HEK293T (cell line): ENCODE data around the gene CCT3.

Experiments used
- CTCF ChIA-PET: fragments of 350-600 bp; formaldehyde crosslinking; extraction: SDS; loops from one replicate; lab custom pipeline; 2021; ENCODE audit warnings: antibody characterized with exemption, inconsistent platforms; lab: Yijun Ruan, JAX
- POLR2A ChIA-PET: fragments of 350-600 bp; formaldehyde crosslinking; extraction: SDS; loops from one replicate; lab custom pipeline; 2020; ENCODE audit warnings: antibody characterized with exemption, inconsistent platforms; lab: Yijun Ruan, JAX
- DNase-seq: peaks from one replicate; pipeline ENCODE4 v3.0.0; 2012; ENCODE audit warnings: mixed read lengths; ENCODE audit errors: extremely low spot score
- ARNT ChIP-seq: fragments of 450-650 bp; IDR thresholded peaks from 2 replicates; pipeline ENCODE4 v1.6.1; 2017; ENCODE audit warnings: mild to moderate bottlenecking
- BHLHE40 ChIP-seq: fragments of 450-650 bp; IDR thresholded peaks from 2 replicates; pipeline ENCODE4 v1.6.1; 2016; ENCODE audit warnings: mild to moderate bottlenecking, moderate library complexity, borderline replicate concordance
- CTBP1 ChIP-seq: fragments of 450-650 bp; IDR thresholded peaks from 2 replicates; pipeline ENCODE4 v1.6.1; 2016; ENCODE audit warnings: borderline replicate concordance
- ELF4 ChIP-seq: fragments of 450-650 bp; IDR thresholded peaks from 2 replicates; pipeline ENCODE4 v1.6.1; 2017; ENCODE audit warnings: antibody characterized with exemption
- FOXA1 ChIP-seq: fragments of 450-650 bp; IDR thresholded peaks from 2 replicates; pipeline ENCODE4 v1.6.1; 2016; ENCODE audit warnings: mild to moderate bottlenecking
- FOXK2 ChIP-seq: fragments of 450-650 bp; IDR thresholded peaks from 2 replicates; pipeline ENCODE4 v1.6.1; 2016; ENCODE audit warnings: mild to moderate bottlenecking
- FOXM1 ChIP-seq: fragments of 450-650 bp; IDR thresholded peaks from 2 replicates; pipeline ENCODE4 v1.6.1; 2017; ENCODE audit warnings: mild to moderate bottlenecking, borderline replicate concordance
- HDGF ChIP-seq: fragments of 450-650 bp; IDR thresholded peaks from 2 replicates; pipeline ENCODE4 v1.6.1; 2017; ENCODE audit warnings: antibody characterized with exemption, borderline replicate concordance
- L3MBTL2 ChIP-seq: fragments of 450-650 bp; conservative IDR thresholded peaks from 2 replicates; pipeline ENCODE4 v1.6.1; 2016; ENCODE audit warnings: mild to moderate bottlenecking
- LEF1 ChIP-seq: fragments of 450-650 bp; IDR thresholded peaks from 2 replicates; pipeline ENCODE4 v1.6.1; 2017; ENCODE audit warnings: mild to moderate bottlenecking, borderline replicate concordance
- NFRKB ChIP-seq: fragments of 450-650 bp; IDR thresholded peaks from 2 replicates; pipeline ENCODE4 v1.6.1; 2016; ENCODE audit warnings: mild to moderate bottlenecking, moderate library complexity
- PKNOX1 ChIP-seq: fragments of 450-650 bp; IDR thresholded peaks from 2 replicates; pipeline ENCODE4 v1.6.1; 2016
- SP1 ChIP-seq: fragments of 450-650 bp; IDR thresholded peaks from 2 replicates; pipeline ENCODE4 v1.6.1; 2017
- SUZ12 ChIP-seq: fragments of 450-650 bp; IDR thresholded peaks from 2 replicates; pipeline ENCODE4 v1.6.1; 2016; ENCODE audit warnings: mild to moderate bottlenecking
- TARDBP ChIP-seq: fragments of 450-650 bp; IDR thresholded peaks from 2 replicates; pipeline ENCODE4 v1.6.1; 2016
- ZNF384 ChIP-seq: fragments of 450-650 bp; IDR thresholded peaks from 2 replicates; pipeline ENCODE4 v1.6.1; 2016

CCT3 gene

GRCh38 chr1:156291226-156292061, 46.6 kb downstream of the CCT3 start:
- TF ChIP-seq PKNOX1 (no peak), LEF1 (no peak), L3MBTL2 (0 out of 2 replicates have a peak, but pooled peaks have one; percentile 20), CTBP1 (no peak)
- peak; percentile 81 for DNase-seq
- ChIA-PET POLR2A (interaction anchor here (1.0 to 2.2 kb wide), 2 partner anchors 9 to 11 kb away, joined by 3 to 16 read pairs; partner anchors contain the start of gene SMG5), CTCF (no interaction called here)

- ChIA-PET POLR2A (no interaction called here), CTCF (no interaction called here)
Measured at GRCh38 chr1:156289857-156290256, 48.2 kb downstream of the CCT3 start.

GRCh38 chr1:156286061-156286460, 52.0 kb downstream of the CCT3 start:
- POLR2A ChIA-PET = interaction anchor here (5.7 kb wide), 1 partner anchor 11 kb away, joined by 71 read pairs; the partner anchor contains the start of genes GLMP and VHLL
- CTCF ChIA-PET = no interaction called here
- no peak for DNase-seq
- no peak for TF ChIP-seq ZNF384

More at GRCh38 chr1:156289857-156290256, 48.2 kb downstream of the CCT3 start:
- DNase-seq = no peak
- TF ChIP-seq CTBP1 = no peak
- TF ChIP-seq L3MBTL2 = no peak
- no peak for TF ChIP-seq ZNF384
- TF ChIP-seq NFRKB = no peak
- TF ChIP-seq FOXM1 = no peak
- TF ChIP-seq FOXK2 = no peak

GRCh38 chr1:156285437-156285836, 52.7 kb downstream of the CCT3 start:
- ChIA-PET POLR2A (interaction anchor here (0.6 to 5.7 kb wide), 2 partner anchors 12 to 34 kb away, joined by 3 to 71 read pairs; partner anchors contain the start of genes GLMP and VHLL), CTCF (no interaction called here)

GRCh38 chr1:156284757-156285156, 53.3 kb downstream of the CCT3 start:
- no peak for TF ChIP-seq NFRKB
- TF ChIP-seq SP1 = no peak
- TF ChIP-seq HDGF = no peak
- no peak for TF ChIP-seq BHLHE40
- no peak for TF ChIP-seq L3MBTL2
- TF ChIP-seq ARNT = no peak
- TF ChIP-seq LEF1 = no peak
- no peak for TF ChIP-seq TARDBP
- TF ChIP-seq ZNF384 = no peak
- TF ChIP-seq FOXM1 = no peak
- no peak for TF ChIP-seq SUZ12
- no peak for TF ChIP-seq PKNOX1
- no peak for TF ChIP-seq FOXK2
- no peak for TF ChIP-seq ELF4
- no peak for TF ChIP-seq CTBP1
- ChIA-PET CTCF (no interaction called here), POLR2A (interaction anchor here (3.7 to 5.7 kb wide), 2 partner anchors 13 kb away, joined by 34 to 71 read pairs; partner anchors contain the start of genes GLMP and VHLL)
- no peak for DNase-seq

More at GRCh38 chr1:156285437-156285836, 52.7 kb downstream of the CCT3 start:
- TF ChIP-seq SP1 = no peak
- TF ChIP-seq L3MBTL2 = no peak
- TF ChIP-seq ZNF384 = no peak
- no peak for TF ChIP-seq SUZ12
- TF ChIP-seq BHLHE40 = no peak
- TF ChIP-seq HDGF = no peak
- no peak for DNase-seq

GRCh38 chr1:156284112-156284511, 54.0 kb downstream of the CCT3 start, which contains the start of gene TMEM79:
TMEM79 (plus strand) TSS chr1:156284325; CDS start chr1:156285227, 902 bp downstream.
- no peak for DNase-seq
- no peak for TF ChIP-seq ELF4
- TF ChIP-seq NFRKB = no peak
- TF ChIP-seq TARDBP = no peak
- TF ChIP-seq HDGF = no peak
- POLR2A ChIA-PET = interaction anchor here (1.3 to 5.7 kb wide), 4 partner anchors 12 to 79 kb away, joined by 3 to 71 read pairs (median 25); partner anchors contain the start of genes GLMP, PMF1 and VHLL
- CTCF ChIA-PET = interaction anchor here (0.6 kb wide), 2 partner anchors 11 to 29 kb away, joined by 3 to 4 read pairs; no protein-coding TSS in a partner anchor

GRCh38 chr1:156283521-156283920, 54.6 kb downstream of the CCT3 start:
- DNase-seq = no peak
- POLR2A ChIA-PET = interaction anchor here (0.8 to 5.7 kb wide), 18 partner anchors 8 to 218 kb away, joined by 3 to 71 read pairs (median 4); partner anchors contain the start of genes CCT3, GLMP, PMF1 and SLC25A44
- CTCF ChIA-PET = interaction anchor here (0.6 to 1.4 kb wide), 4 partner anchors 11 to 76 kb away, joined by 3 to 5 read pairs (median 4); no protein-coding TSS in a partner anchor
- TF ChIP-seq L3MBTL2 (no peak), CTBP1 (no peak), FOXA1 (no peak)
